HL-60 (cell line): ENCODE results near the gene ADAM19.
A peak's percentile ranks its signal among the peaks of the same experiment; 100 is the strongest.

Experiments
- DNase-seq, 2 experiments: peaks; one replicate each; pipeline ENCODE4 v3.0.0-alpha.2; 2010 to 2020; ENCODE audit warnings: low read depth in 1 of 2, low spot score in 1 of 2
- H3K27ac ChIP-seq: fragments of 250-450 bp; sonication (Bioruptor Pico); replicated peaks from 2 replicates; pipeline ENCODE4 v1.5.1; 2020; ENCODE audit warnings: mild to moderate bottlenecking, moderate library complexity
- H3K27me3 ChIP-seq: fragments of 250-450 bp; sonication (Bioruptor Pico); 2 replicates; pipeline ENCODE4 v1.5.1; 2021; ENCODE audit warnings: mild to moderate bottlenecking, moderate library complexity; ENCODE audit not compliant: insufficient read depth, poor library complexity, severe bottlenecking
- H3K4me3 ChIP-seq: replicated peaks from 2 replicates; pipeline ENCODE4 v1.5.1; 2011; ENCODE audit warnings: mild to moderate bottlenecking, control low read depth, low read length; ENCODE audit not compliant: insufficient read depth
- CTCF ChIP-seq: IDR thresholded peaks from one replicate; pipeline ENCODE4 v1.5.1; 2011; ENCODE audit warnings: low read length, control low read depth, inconsistent platforms; ENCODE audit not compliant: insufficient read depth
- GABPA ChIP-seq: IDR thresholded peaks from 2 replicates; pipeline ENCODE4 v1.6.1; 2012; ENCODE audit warnings: low read depth
- POLR2AphosphoS5 ChIP-seq: IDR thresholded peaks from 2 replicates; pipeline ENCODE4 v1.6.1; 2012; ENCODE audit warnings: low read depth
- SPI1 ChIP-seq: IDR thresholded peaks from 2 replicates; pipeline ENCODE4 v1.6.1; 2012; ENCODE audit warnings: low read depth, mild to moderate bottlenecking, borderline replicate concordance
- TF ChIP-seq, protein P1 (sequence below): IDR thresholded peaks from 2 replicates; pipeline ENCODE4 v1.6.1; 2012; ENCODE audit warnings: low read depth; ENCODE audit not compliant: insufficient replicate concordance

The ADAM19 gene

DNA sequence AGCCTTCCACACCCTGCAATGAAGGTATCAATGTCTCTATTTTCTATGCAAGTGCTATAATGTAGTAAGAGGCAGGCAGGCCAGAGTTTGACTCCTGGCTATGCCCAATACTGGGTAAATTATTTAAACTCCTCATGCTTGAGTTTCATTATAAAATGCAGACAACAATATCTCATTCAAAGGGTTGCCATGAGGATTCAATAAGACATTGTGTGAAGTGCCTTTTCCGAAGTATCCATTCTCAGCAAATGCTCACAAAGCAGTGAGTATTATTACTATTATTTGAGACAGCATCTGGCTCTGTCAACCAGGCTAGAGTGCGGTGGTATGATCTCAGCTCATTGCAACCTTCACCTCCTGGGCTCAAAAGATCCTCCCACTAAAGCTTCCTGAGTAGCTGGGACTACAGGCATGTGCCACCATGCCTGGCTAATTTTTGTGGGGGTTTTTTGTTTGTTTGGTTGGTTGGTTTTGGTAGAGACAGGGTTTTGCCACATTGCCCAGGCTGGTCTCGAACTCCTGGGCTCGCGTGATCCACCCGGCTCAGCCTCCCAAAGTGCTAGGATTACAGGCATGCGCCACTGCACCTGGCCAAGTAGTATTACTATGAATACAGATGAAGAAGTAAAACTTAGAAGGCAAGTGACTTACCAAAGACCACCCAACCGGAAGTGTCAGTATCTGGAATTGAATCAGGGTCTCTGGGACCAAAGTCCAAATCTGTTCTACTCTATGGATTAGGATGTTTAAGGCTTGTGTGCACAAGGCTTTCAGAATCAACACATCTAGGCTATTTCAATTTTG lies 18.8 kb downstream of the ADAM19 start:
- Histone ChIP-seq H3K27ac (no peak overlapping the region), H3K4me3 (no peak overlapping the region), H3K27me3 (no peaks in the 10 kb centered on the region)
- TF ChIP-seq SPI1 (no peak), GABPA (no peak)
- DNase-seq = no peak

GRCh38 chr5:157555037-157555640 lies 20.4 kb downstream of the ADAM19 start:
- no peaks in the 10 kb centered on the region for H3K27me3 ChIP-seq
- H3K27ac ChIP-seq = no peak overlapping the region
- TF ChIP-seq POLR2AphosphoS5 (no peak), CTCF (no peak)
- no peak overlapping the region for H3K4me3 ChIP-seq
- DNase-seq = peak in 1 of 2 experiments; percentile 35

- Histone ChIP-seq H3K27ac (no peak overlapping the region), H3K27me3 (no peaks in the 10 kb centered on the region), H3K4me3 (no peak overlapping the region)
- no peak for TF ChIP-seq CTCF
- TF ChIP-seq, protein P1, sequence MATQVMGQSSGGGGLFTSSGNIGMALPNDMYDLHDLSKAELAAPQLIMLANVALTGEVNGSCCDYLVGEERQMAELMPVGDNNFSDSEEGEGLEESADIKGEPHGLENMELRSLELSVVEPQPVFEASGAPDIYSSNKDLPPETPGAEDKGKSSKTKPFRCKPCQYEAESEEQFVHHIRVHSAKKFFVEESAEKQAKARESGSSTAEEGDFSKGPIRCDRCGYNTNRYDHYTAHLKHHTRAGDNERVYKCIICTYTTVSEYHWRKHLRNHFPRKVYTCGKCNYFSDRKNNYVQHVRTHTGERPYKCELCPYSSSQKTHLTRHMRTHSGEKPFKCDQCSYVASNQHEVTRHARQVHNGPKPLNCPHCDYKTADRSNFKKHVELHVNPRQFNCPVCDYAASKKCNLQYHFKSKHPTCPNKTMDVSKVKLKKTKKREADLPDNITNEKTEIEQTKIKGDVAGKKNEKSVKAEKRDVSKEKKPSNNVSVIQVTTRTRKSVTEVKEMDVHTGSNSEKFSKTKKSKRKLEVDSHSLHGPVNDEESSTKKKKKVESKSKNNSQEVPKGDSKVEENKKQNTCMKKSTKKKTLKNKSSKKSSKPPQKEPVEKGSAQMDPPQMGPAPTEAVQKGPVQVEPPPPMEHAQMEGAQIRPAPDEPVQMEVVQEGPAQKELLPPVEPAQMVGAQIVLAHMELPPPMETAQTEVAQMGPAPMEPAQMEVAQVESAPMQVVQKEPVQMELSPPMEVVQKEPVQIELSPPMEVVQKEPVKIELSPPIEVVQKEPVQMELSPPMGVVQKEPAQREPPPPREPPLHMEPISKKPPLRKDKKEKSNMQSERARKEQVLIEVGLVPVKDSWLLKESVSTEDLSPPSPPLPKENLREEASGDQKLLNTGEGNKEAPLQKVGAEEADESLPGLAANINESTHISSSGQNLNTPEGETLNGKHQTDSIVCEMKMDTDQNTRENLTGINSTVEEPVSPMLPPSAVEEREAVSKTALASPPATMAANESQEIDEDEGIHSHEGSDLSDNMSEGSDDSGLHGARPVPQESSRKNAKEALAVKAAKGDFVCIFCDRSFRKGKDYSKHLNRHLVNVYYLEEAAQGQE = no peak
- DNase-seq = no peak
These were observed 21.2 kb downstream of the ADAM19 start for GRCh38 chr5:157554179-157555036.

DNA sequence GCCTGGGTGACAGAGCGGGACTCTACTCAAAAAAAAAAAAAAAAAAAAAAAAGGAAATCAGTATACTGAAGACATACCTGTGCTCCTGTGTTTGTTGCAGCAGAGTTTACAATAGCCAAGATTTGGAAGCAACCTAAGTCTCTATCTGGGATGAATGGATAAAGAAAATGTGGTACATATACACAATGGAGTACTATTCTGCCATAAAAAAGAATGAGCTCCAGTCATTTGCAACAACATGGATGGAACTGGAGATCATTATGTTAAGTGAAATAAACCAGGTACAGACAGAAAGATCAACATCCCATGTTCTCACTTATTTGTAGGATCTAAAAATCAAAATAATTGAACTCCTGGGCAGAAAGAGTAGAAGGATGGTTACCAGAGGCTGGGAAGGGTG lies 22.9 kb downstream of the ADAM19 start:
- no peak for DNase-seq
- TF ChIP-seq POLR2AphosphoS5 (no peak), SPI1 (no peak), GABPA (no peak)
- no peak overlapping the region for H3K4me3 ChIP-seq
- H3K27me3 ChIP-seq = no peaks in the 10 kb centered on the region
- no peak overlapping the region for H3K27ac ChIP-seq

GRCh38 chr5:157550663-157551062 lies 24.9 kb downstream of the ADAM19 start:
- Histone ChIP-seq H3K4me3 (no peak overlapping the region), H3K27ac (no peak overlapping the region), H3K27me3 (no peaks in the 10 kb centered on the region)
- DNase-seq = no peak
- no peak for TF ChIP-seq POLR2AphosphoS5
- TF ChIP-seq, protein P1 = no peak
- no peak for TF ChIP-seq GABPA
